MM.1S (cell line): ENCODE measurements around the gene XPC.

Source experiments
- CTCF ChIP-seq: fragments of 300-600 bp; sonication (generic); IDR thresholded peaks from 2 replicates; pipeline ENCODE4 v1.5.1; 2016; ENCODE audit warnings: antibody characterized with exemption, low read length, mixed read lengths
- EZH2 ChIP-seq: fragments of 300-600 bp; sonication (generic); optimal IDR thresholded peaks from 2 replicates; pipeline ENCODE3; 2017; ENCODE audit warnings: low read depth, mild to moderate bottlenecking, antibody characterized with exemption, low read length, mixed read lengths

DNA sequence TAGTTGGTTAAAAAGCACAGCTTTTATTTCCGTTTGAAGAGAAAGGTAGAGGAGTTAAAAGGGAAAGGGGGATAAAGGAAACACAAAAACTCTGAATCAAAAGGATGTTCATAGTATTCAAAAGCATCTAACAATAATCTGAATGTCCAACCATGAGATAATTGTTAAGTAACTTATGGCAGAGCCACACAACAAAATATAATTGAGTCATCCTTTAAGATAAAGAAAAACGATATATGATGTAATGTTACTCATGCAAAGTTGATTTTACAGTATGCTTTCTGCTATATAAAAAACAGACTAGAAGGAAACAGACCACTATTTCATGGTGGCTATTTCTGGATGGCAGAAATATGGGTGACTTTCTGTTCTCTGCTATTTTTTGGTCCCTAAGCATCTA is 3.9 kb downstream of the XPC start:
- TF ChIP-seq EZH2 (no peak), CTCF (no peak)
